SK-N-SH treated with all-trans-retinoic acid at 6 μM for 48 hours (cell line): Measurements from ENCODE around the gene SLC35E1.

ENCODE experiments used
- ATAC-seq: fragments of 200-7000 bp; cut with Tn5 transposase; 3 replicates; pipeline ENCODE4 v1.9.1; 2020; ENCODE audit warnings: mild to moderate bottlenecking, moderate library complexity
- ARNTL ChIP-seq: fragments of 450-650 bp; formaldehyde crosslinking; IDR thresholded peaks from 2 replicates; pipeline ENCODE4 v1.5.0; 2020; ENCODE audit warnings: low read depth, mild to moderate bottlenecking, moderate library complexity, borderline replicate concordance
- BACH2 ChIP-seq: fragments of 250-450 bp; sonication (Bioruptor Pico); IDR thresholded peaks from 2 replicates; pipeline ENCODE4 v1.9.0; 2021; ENCODE audit warnings: mild to moderate bottlenecking, borderline replicate concordance
- CSDC2 ChIP-seq: fragments of 250-450 bp; sonication (Bioruptor Pico); IDR thresholded peaks from 2 replicates; pipeline ENCODE4 v1.5.0; 2020; ENCODE audit warnings: mild to moderate bottlenecking, moderate library complexity
- CSRNP3 ChIP-seq: fragments of 250-450 bp; sonication (Bioruptor Pico); IDR thresholded peaks from 2 replicates; pipeline ENCODE4 v1.5.1; 2021; ENCODE audit warnings: mild to moderate bottlenecking, moderate library complexity
- ESRRG ChIP-seq: fragments of 250-450 bp; sonication (Bioruptor Pico); IDR thresholded peaks from 2 replicates; pipeline ENCODE4 v1.6.1; 2021; ENCODE audit warnings: mild to moderate bottlenecking
- GLIS3 ChIP-seq: fragments of 250-450 bp; sonication (Bioruptor Pico); IDR thresholded peaks from 2 replicates; pipeline ENCODE4 v1.5.0; 2020; ENCODE audit warnings: mild to moderate bottlenecking, moderate library complexity
- ISL1 ChIP-seq: fragments of 250-450 bp; sonication (Bioruptor Pico); IDR thresholded peaks from 2 replicates; pipeline ENCODE4 v2.1.2; 2022; ENCODE audit warnings: mild to moderate bottlenecking, moderate library complexity
- OSR1 ChIP-seq: fragments of 250-450 bp; sonication (Bioruptor Pico); IDR thresholded peaks from 2 replicates; pipeline ENCODE4 v1.8.0; 2022; ENCODE audit warnings: moderate library complexity, mild to moderate bottlenecking, inconsistent platforms
- PATZ1 ChIP-seq: fragments of 250-450 bp; sonication (Bioruptor Pico); IDR thresholded peaks from 2 replicates; pipeline ENCODE4 v1.8.0; 2020; ENCODE audit warnings: mild to moderate bottlenecking, moderate library complexity, borderline replicate concordance
- POU6F1 ChIP-seq: fragments of 250-450 bp; sonication (Bioruptor Pico); IDR thresholded peaks from 2 replicates; pipeline ENCODE4 v1.8.0; 2021; ENCODE audit warnings: low read depth, mild to moderate bottlenecking, moderate library complexity, borderline replicate concordance
- PPARA ChIP-seq: fragments of 250-450 bp; sonication (Bioruptor Pico); IDR thresholded peaks from 2 replicates; pipeline ENCODE4 v1.5.0; 2020; ENCODE audit warnings: mild to moderate bottlenecking, borderline replicate concordance
- RARB ChIP-seq: fragments of 250-450 bp; sonication (Bioruptor Pico); IDR thresholded peaks from 2 replicates; pipeline ENCODE4 v1.8.0; 2021; ENCODE audit warnings: mild to moderate bottlenecking, moderate library complexity
- SNAI2 ChIP-seq: fragments of 250-450 bp; sonication (Bioruptor Pico); IDR thresholded peaks from 2 replicates; pipeline ENCODE4 v1.5.0; 2020; ENCODE audit warnings: mild to moderate bottlenecking, moderate library complexity
- TCF4 ChIP-seq: fragments of 250-450 bp; sonication (Bioruptor Pico); IDR thresholded peaks from 2 replicates; pipeline ENCODE4 v1.8.0; 2021; ENCODE audit warnings: mild to moderate bottlenecking, moderate library complexity, borderline replicate concordance
- TOX ChIP-seq: fragments of 250-450 bp; sonication (Bioruptor Pico); IDR thresholded peaks from 2 replicates; pipeline ENCODE4 v1.8.0; 2021; ENCODE audit warnings: mild to moderate bottlenecking, moderate library complexity, borderline replicate concordance
- ZC3H10 ChIP-seq: fragments of 250-450 bp; sonication (Bioruptor Pico); IDR thresholded peaks from 2 replicates; pipeline ENCODE4 v1.5.1; 2021; ENCODE audit warnings: mild to moderate bottlenecking, moderate library complexity
- ZFP3 ChIP-seq: fragments of 250-450 bp; sonication (Bioruptor Pico); IDR thresholded peaks from 2 replicates; pipeline ENCODE4 v1.5.0; 2020; ENCODE audit warnings: mild to moderate bottlenecking, moderate library complexity
- ZNF565 ChIP-seq: fragments of 450-650 bp; formaldehyde crosslinking; conservative IDR thresholded peaks from 2 replicates; pipeline ENCODE4 v1.5.0; 2020; ENCODE audit warnings: low read depth, mild to moderate bottlenecking, moderate library complexity
- ZNF70 ChIP-seq: fragments of 450-650 bp; formaldehyde crosslinking; IDR thresholded peaks from 2 replicates; pipeline ENCODE4 v1.5.0; 2020; ENCODE audit warnings: mild to moderate bottlenecking, moderate library complexity
- ZNF8 ChIP-seq: fragments of 450-650 bp; formaldehyde crosslinking; IDR thresholded peaks from 2 replicates; pipeline ENCODE4 v1.5.0; 2020; ENCODE audit warnings: mild to moderate bottlenecking, moderate library complexity
- TF ChIP-seq, protein P1 (sequence below): fragments of 250-450 bp; sonication (Bioruptor Pico); IDR thresholded peaks from 2 replicates; pipeline ENCODE4 v1.5.1; 2020; ENCODE audit warnings: low read depth, mild to moderate bottlenecking, moderate library complexity
- TF ChIP-seq, protein P2 (sequence below): fragments of 250-450 bp; sonication (Bioruptor Pico); IDR thresholded peaks from 2 replicates; pipeline ENCODE4 v1.5.0; 2020; ENCODE audit warnings: mild to moderate bottlenecking, moderate library complexity

The SLC35E1 gene

DNA sequence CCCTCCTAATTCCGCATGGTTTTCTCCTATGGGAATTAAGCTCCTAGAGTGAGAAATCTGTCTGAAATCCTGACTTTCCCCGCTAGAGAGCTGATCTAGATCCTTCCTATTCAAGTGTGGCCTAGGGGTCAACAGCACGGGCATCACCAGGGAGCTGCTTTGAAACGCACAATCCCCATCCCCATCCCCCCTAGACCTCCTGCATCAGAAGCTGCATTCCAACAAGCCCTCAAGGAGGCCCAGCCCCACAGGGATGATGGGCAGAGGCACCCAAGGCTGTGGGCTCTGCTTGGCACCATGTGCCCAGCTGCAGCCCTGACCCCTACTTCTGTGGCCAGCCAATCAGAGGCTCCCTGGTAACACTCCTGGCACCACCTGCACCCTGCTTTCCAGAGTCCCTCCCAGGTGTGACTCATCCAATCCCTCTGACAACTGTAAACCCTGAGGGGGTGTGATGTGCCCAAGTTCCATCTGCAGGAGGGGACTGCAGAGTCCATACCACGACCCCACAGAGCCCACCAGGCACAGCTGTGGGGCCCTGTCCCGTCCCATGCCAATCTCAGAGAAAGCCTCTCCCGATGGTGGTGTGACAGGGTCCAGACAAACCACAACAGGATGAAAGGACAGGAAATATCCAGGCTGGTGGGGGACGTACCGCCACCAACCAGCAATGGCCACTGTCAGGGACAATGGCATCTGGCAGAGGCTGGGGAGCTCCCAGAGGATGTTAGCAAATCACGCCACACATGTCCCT is 19.8 kb upstream of the SLC35E1 start (continued):
- no peak for TF ChIP-seq ISL1 (CRISPR knock-in tag)

- no peak for ATAC-seq
- no peak for TF ChIP-seq ARNTL (CRISPR knock-in tag)
- TF ChIP-seq, protein P1, sequence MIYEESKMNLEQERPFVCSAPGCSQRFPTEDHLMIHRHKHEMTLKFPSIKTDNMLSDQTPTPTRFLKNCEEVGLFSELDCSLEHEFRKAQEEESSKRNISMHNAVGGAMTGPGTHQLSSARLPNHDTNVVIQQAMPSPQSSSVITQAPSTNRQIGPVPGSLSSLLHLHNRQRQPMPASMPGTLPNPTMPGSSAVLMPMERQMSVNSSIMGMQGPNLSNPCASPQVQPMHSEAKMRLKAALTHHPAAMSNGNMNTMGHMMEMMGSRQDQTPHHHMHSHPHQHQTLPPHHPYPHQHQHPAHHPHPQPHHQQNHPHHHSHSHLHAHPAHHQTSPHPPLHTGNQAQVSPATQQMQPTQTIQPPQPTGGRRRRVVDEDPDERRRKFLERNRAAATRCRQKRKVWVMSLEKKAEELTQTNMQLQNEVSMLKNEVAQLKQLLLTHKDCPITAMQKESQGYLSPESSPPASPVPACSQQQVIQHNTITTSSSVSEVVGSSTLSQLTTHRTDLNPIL (CRISPR knock-in tag), result no peak
- no peak for TF ChIP-seq POU6F1
- TF ChIP-seq ZNF70 (CRISPR knock-in tag), result no peak
- TF ChIP-seq ZNF565 (CRISPR knock-in tag), result no peak
- TF ChIP-seq ISL1 (CRISPR knock-in tag), result no peak
- no peak for TF ChIP-seq RARB (CRISPR knock-in tag)
- TF ChIP-seq ZC3H10 (CRISPR knock-in tag), result no peak
- TF ChIP-seq CSRNP3 (CRISPR knock-in tag), result no peak
- TF ChIP-seq ESRRG, result no peak
- no peak for TF ChIP-seq GLIS3 (CRISPR knock-in tag)
- no peak for TF ChIP-seq TOX (CRISPR knock-in tag)
- no peak for TF ChIP-seq OSR1
- TF ChIP-seq, protein P2, sequence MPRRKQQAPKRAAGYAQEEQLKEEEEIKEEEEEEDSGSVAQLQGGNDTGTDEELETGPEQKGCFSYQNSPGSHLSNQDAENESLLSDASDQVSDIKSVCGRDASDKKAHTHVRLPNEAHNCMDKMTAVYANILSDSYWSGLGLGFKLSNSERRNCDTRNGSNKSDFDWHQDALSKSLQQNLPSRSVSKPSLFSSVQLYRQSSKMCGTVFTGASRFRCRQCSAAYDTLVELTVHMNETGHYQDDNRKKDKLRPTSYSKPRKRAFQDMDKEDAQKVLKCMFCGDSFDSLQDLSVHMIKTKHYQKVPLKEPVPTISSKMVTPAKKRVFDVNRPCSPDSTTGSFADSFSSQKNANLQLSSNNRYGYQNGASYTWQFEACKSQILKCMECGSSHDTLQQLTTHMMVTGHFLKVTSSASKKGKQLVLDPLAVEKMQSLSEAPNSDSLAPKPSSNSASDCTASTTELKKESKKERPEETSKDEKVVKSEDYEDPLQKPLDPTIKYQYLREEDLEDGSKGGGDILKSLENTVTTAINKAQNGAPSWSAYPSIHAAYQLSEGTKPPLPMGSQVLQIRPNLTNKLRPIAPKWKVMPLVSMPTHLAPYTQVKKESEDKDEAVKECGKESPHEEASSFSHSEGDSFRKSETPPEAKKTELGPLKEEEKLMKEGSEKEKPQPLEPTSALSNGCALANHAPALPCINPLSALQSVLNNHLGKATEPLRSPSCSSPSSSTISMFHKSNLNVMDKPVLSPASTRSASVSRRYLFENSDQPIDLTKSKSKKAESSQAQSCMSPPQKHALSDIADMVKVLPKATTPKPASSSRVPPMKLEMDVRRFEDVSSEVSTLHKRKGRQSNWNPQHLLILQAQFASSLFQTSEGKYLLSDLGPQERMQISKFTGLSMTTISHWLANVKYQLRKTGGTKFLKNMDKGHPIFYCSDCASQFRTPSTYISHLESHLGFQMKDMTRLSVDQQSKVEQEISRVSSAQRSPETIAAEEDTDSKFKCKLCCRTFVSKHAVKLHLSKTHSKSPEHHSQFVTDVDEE (CRISPR knock-in tag), result no peak
- TF ChIP-seq BACH2 (CRISPR knock-in tag), result no peak
- no peak for TF ChIP-seq ZNF8
- no peak for TF ChIP-seq ZFP3 (CRISPR knock-in tag)
- TF ChIP-seq TCF4 (CRISPR knock-in tag), result no peak
- TF ChIP-seq PATZ1 (CRISPR knock-in tag), result no peak
- TF ChIP-seq, all 23 proteins: peak for 0
Observed at GRCh38 chr19:16590876-16591802, 18.9 kb upstream of the SLC35E1 start.

DNA sequence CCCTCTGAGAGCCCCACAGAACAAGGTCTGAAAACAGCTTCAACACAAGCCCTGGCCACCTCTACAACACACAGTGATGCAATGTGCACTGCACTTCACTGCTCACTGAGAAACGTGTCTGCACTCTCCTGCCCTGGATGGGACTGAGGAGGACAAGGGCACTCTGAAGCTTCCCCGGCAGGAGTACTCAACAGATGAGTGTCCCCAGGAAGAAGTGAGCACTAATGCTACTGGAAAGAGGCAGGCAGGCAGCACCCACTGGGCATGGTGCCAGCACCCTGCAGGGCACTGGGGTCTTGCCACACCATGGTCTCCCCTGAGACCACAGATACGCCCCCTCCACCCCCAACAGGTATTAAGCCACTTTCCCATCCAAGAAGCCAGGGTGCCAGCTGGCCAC is 17.7 kb upstream of the SLC35E1 start:
- no peak for ATAC-seq
- no peak for TF ChIP-seq ISL1 (CRISPR knock-in tag)
- no peak for TF ChIP-seq PPARA (CRISPR knock-in tag)
- no peak for TF ChIP-seq OSR1
- TF ChIP-seq SNAI2 (CRISPR knock-in tag), result no peak
- TF ChIP-seq ARNTL (CRISPR knock-in tag), result no peak
- TF ChIP-seq CSRNP3 (CRISPR knock-in tag), result no peak
- TF ChIP-seq, protein P2 (CRISPR knock-in tag), result no peak
- no peak for TF ChIP-seq CSDC2
